Activated CD8-positive, alpha-beta memory T cell treated with anti-CD3 and anti-CD28 coated beads, Interleukin-2, amount 50 U/mL, for 1 hour (primary cell): ENCODE measurements around the gene SLC49A4.
"Not testable (repeated sequence)": the region's sequence is repeated elsewhere in the genome, so short reads cannot be mapped to it uniquely, and the experiment has no call there.

Experiments used
- DNase-seq: peaks from one replicate; pipeline ENCODE4 v3.0.0-alpha.2; 2020; ENCODE audit errors: extremely low read depth

SLC49A4 gene

GRCh38 chr3:122794779-122795673 is at the start of gene SLC49A4:
SLC49A4 (plus strand) TSS chr3:122795069; CDS start chr3:122795193, 124 bp downstream.
- no peak for DNase-seq

GRCh38 chr3:122745369-122746021 is 49.4 kb upstream of the SLC49A4 start:
- DNase-seq: no peak

GRCh38 chr3:122747295-122747694 is 47.6 kb upstream of the SLC49A4 start:
- DNase-seq: not testable (repeated sequence)

GRCh38 chr3:122748347-122748746 is 46.5 kb upstream of the SLC49A4 start:
- DNase-seq: no peak

GRCh38 chr3:122754929-122755328 is 39.9 kb upstream of the SLC49A4 start:
- no peak for DNase-seq

GRCh38 chr3:122755491-122755890 is 39.4 kb upstream of the SLC49A4 start:
- no peak for DNase-seq

- no peak for DNase-seq
Observed at GRCh38 chr3:122758877-122759560, 35.9 kb upstream of the SLC49A4 start.

- DNase-seq: no peak
Observed at GRCh38 chr3:122760453-122761271, 34.2 kb upstream of the SLC49A4 start.

- no peak for DNase-seq
Observed at GRCh38 chr3:122766430-122766829, 28.4 kb upstream of the SLC49A4 start.

- DNase-seq: no peak
Observed at GRCh38 chr3:122767540-122768372, 27.1 kb upstream of the SLC49A4 start.

- no peak for DNase-seq
Observed at GRCh38 chr3:122770521-122771202, 24.2 kb upstream of the SLC49A4 start.

GRCh38 chr3:122772827-122773226 is 22.0 kb upstream of the SLC49A4 start:
- no peak for DNase-seq

GRCh38 chr3:122773944-122774509 is 20.8 kb upstream of the SLC49A4 start:
- no peak for DNase-seq

GRCh38 chr3:122774564-122774963 is 20.3 kb upstream of the SLC49A4 start:
- no peak for DNase-seq

GRCh38 chr3:122776675-122777468 is 18.0 kb upstream of the SLC49A4 start:
- no peak for DNase-seq

GRCh38 chr3:122777563-122777962 is 17.3 kb upstream of the SLC49A4 start:
- DNase-seq: no peak

GRCh38 chr3:122782804-122783203 is 12.1 kb upstream of the SLC49A4 start:
- no peak for DNase-seq

GRCh38 chr3:122784436-122784835 is 10.4 kb upstream of the SLC49A4 start:
- no peak for DNase-seq

- DNase-seq: no peak
Observed at GRCh38 chr3:122785231-122785630, 9.6 kb upstream of the SLC49A4 start.
